ENCODE measurements around the gene PCP4. TPM values are rescaled to one million over a fixed set of nuclear protein-coding genes. Genes with fewer than 3 reads are reported as not detected.

Gene PCP4
- total RNA-seq, 6 experiments from 2014 or later: not detected

- Mint-ChIP-seq H3K27ac (no peak overlapping the region), H3K27me3 (ENCODE audit: insufficient read depth) (peaks cover 4% of the 10 kb centered on the region), H3K4me1 (ENCODE audit: low read depth) (no peaks in the 10 kb centered on the region), H3K36me3 (ENCODE audit: low read depth) (no peaks in the 10 kb centered on the region), H3K9me3 (peaks cover 12% of the 10 kb centered on the region; the same call in 1 of the 2 replicates), H3K4me3 (no peak overlapping the region)
- TF ChIP-seq CTCF (IDR thresholded peaks at IDR 0.05): no peak
- no peak for DNase-seq
Measured at GRCh38 chr21:39874759-39875158, 7.5 kb downstream of the PCP4 start.

- no peaks in the 10 kb centered on the region for H3K36me3 Mint-ChIP-seq (ENCODE audit: low read depth)
- no peaks in the 10 kb centered on the region for H3K4me1 Mint-ChIP-seq (ENCODE audit: low read depth)
- H3K27ac Mint-ChIP-seq: no peak overlapping the region
- no peak for TF ChIP-seq CTCF (IDR thresholded peaks at IDR 0.05)
- H3K4me3 Mint-ChIP-seq: no peak overlapping the region
- no peak for DNase-seq
- peaks cover 13% of the 10 kb centered on the region for H3K9me3 Mint-ChIP-seq
- H3K27me3 Mint-ChIP-seq (ENCODE audit: insufficient read depth): peaks cover 9% of the 10 kb centered on the region; the same call in 1 of the 2 replicates
Measured at GRCh38 chr21:39881661-39882060, 14.4 kb downstream of the PCP4 start.

- Mint-ChIP-seq H3K9me3 (peaks cover 13% of the 10 kb centered on the region), H3K4me3 (no peak overlapping the region), H3K4me1 (ENCODE audit: low read depth) (no peaks in the 10 kb centered on the region), H3K36me3 (ENCODE audit: low read depth) (no peaks in the 10 kb centered on the region), H3K27ac (no peak overlapping the region), H3K27me3 (ENCODE audit: insufficient read depth) (peaks cover 9% of the 10 kb centered on the region; the same call in 1 of the 2 replicates)
- DNase-seq: no peak
- no peak for TF ChIP-seq CTCF (IDR thresholded peaks at IDR 0.05)
Measured at GRCh38 chr21:39882151-39882838, 15.1 kb downstream of the PCP4 start.

- DNase-seq: no peak
- no peak for TF ChIP-seq CTCF (IDR thresholded peaks at IDR 0.05)
- H3K36me3 Mint-ChIP-seq (ENCODE audit: low read depth): no peaks in the 10 kb centered on the region
- H3K9me3 Mint-ChIP-seq: peaks cover 13% of the 10 kb centered on the region
- H3K4me1 Mint-ChIP-seq (ENCODE audit: low read depth): no peaks in the 10 kb centered on the region
- H3K4me3 Mint-ChIP-seq: no peak overlapping the region
- peaks cover 9% of the 10 kb centered on the region; the same call in 1 of the 2 replicates for H3K27me3 Mint-ChIP-seq (ENCODE audit: insufficient read depth)
- no peak overlapping the region for H3K27ac Mint-ChIP-seq
Measured at GRCh38 chr21:39882839-39883195, 15.6 kb downstream of the PCP4 start.

- H3K27ac Mint-ChIP-seq: no peak overlapping the region
- no peaks in the 10 kb centered on the region for H3K36me3 Mint-ChIP-seq (ENCODE audit: low read depth)
- no peak for DNase-seq
- peaks cover 21% of the 10 kb centered on the region for H3K9me3 Mint-ChIP-seq
- no peaks in the 10 kb centered on the region for H3K4me1 Mint-ChIP-seq (ENCODE audit: low read depth)
- peaks cover 11% of the 10 kb centered on the region for H3K27me3 Mint-ChIP-seq (ENCODE audit: insufficient read depth)
- H3K4me3 Mint-ChIP-seq: no peak overlapping the region
- no peak for TF ChIP-seq CTCF (IDR thresholded peaks at IDR 0.05)
Measured at GRCh38 chr21:39885119-39885848, 18.0 kb downstream of the PCP4 start.

All from HFFc6 (cell line).